Superior temporal gyrus (tissue), 1 donor: ENCODE results near the gene LRRIQ4.
A peak's percentile ranks its signal among the peaks of the same experiment; 100 is the strongest.

Experiments
- DNase-seq: peaks from one replicate; pipeline ENCODE4 v3.0.0-alpha.2; 2016; ENCODE audit errors: extremely low spot score

The LRRIQ4 gene

GRCh38 chr3:169809230-169809795 lies 3.4 kb upstream of the LRRIQ4 start:
- no peak for DNase-seq

GRCh38 chr3:169811631-169812331 lies 889 bp upstream of the LRRIQ4 start:
- DNase-seq: peak; percentile 75

GRCh38 chr3:169813278-169813677 lies 608 bp downstream of the LRRIQ4 start:
- DNase-seq: no peak

- no peak for DNase-seq
Measured at GRCh38 chr3:169813757-169814517, 1.3 kb downstream of the LRRIQ4 start.

GRCh38 chr3:169815590-169816150 lies 3.0 kb downstream of the LRRIQ4 start:
- DNase-seq: no peak

- no peak for DNase-seq
Measured at GRCh38 chr3:169818316-169818715, 5.6 kb downstream of the LRRIQ4 start.

- DNase-seq: no peak
Measured at GRCh38 chr3:169822091-169822490, 9.4 kb downstream of the LRRIQ4 start.

- no peak for DNase-seq
Measured at GRCh38 chr3:169822540-169822939, 9.9 kb downstream of the LRRIQ4 start.

- DNase-seq: no peak
Measured at GRCh38 chr3:169822983-169823382, 10.3 kb downstream of the LRRIQ4 start.

- no peak for DNase-seq
Measured at GRCh38 chr3:169825316-169825715, 12.6 kb downstream of the LRRIQ4 start.

- DNase-seq: no peak
Measured at GRCh38 chr3:169827712-169828111, 15.0 kb downstream of the LRRIQ4 start.

- DNase-seq: no peak
Measured at GRCh38 chr3:169835533-169835932, 22.9 kb downstream of the LRRIQ4 start.

- DNase-seq: no peak
Measured at GRCh38 chr3:169836078-169836941, 23.6 kb downstream of the LRRIQ4 start.

- no peak for DNase-seq
Measured at GRCh38 chr3:169836942-169837275, 24.2 kb downstream of the LRRIQ4 start.

GRCh38 chr3:169838511-169839030 lies 25.9 kb downstream of the LRRIQ4 start:
- DNase-seq: no peak

- no peak for DNase-seq
Measured at GRCh38 chr3:169841171-169841570, 28.5 kb downstream of the LRRIQ4 start.

GRCh38 chr3:169842960-169843359 lies 30.3 kb downstream of the LRRIQ4 start:
- DNase-seq: no peak

- no peak for DNase-seq
Measured at GRCh38 chr3:169846458-169847193, 34.0 kb downstream of the LRRIQ4 start.

GRCh38 chr3:169847896-169848295 lies 35.2 kb downstream of the LRRIQ4 start:
- no peak for DNase-seq

GRCh38 chr3:169848741-169849140 lies 36.1 kb downstream of the LRRIQ4 start:
- no peak for DNase-seq

- DNase-seq: no peak
Measured at GRCh38 chr3:169850618-169851017, 37.9 kb downstream of the LRRIQ4 start.
